ENCODE data around the gene PRKG1. TPM values are rescaled to one million over a fixed set of nuclear protein-coding genes. Genes with fewer than 3 reads are reported as not detected.

PRKG1 gene
- total RNA-seq, 1 donor from 2014 or later, result 4.6 TPM

DNA sequence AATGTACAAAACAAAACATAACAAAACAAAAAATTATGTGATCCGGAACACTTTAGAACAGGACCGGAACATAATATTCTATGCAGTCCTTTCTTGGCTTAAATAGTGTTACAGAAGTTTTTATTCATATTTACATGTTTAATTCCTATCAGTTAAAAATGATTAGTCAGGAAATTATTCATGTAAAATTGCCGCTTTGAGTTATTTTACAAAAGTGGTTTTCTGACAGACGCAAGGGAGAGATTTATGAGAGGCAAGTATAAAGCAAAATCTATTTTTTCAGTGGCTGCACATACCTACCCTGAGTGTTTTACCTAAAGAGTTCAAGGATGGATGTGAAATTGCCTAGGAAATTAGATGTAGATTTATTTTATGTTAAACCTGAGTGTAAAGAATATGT is 1009.1 kb downstream of the PRKG1 start:
- no peak overlapping the region for H3K27ac Mint-ChIP-seq
- H3K36me3 Mint-ChIP-seq (ENCODE audit: insufficient read depth), result no peaks in the 10 kb centered on the region
- TF ChIP-seq, protein P1, sequence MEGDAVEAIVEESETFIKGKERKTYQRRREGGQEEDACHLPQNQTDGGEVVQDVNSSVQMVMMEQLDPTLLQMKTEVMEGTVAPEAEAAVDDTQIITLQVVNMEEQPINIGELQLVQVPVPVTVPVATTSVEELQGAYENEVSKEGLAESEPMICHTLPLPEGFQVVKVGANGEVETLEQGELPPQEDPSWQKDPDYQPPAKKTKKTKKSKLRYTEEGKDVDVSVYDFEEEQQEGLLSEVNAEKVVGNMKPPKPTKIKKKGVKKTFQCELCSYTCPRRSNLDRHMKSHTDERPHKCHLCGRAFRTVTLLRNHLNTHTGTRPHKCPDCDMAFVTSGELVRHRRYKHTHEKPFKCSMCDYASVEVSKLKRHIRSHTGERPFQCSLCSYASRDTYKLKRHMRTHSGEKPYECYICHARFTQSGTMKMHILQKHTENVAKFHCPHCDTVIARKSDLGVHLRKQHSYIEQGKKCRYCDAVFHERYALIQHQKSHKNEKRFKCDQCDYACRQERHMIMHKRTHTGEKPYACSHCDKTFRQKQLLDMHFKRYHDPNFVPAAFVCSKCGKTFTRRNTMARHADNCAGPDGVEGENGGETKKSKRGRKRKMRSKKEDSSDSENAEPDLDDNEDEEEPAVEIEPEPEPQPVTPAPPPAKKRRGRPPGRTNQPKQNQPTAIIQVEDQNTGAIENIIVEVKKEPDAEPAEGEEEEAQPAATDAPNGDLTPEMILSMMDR (IDR thresholded peaks at IDR 0.05; ENCODE audit: unreplicated experiment), result no peak
- H3K27me3 Mint-ChIP-seq, result no peaks in the 10 kb centered on the region
- H3K4me1 Mint-ChIP-seq (ENCODE audit: low read depth), result no peaks in the 10 kb centered on the region
- no peak for DNase-seq (ENCODE audit: low spot score, unreplicated experiment)
- H3K9me3 Mint-ChIP-seq (ENCODE audit: low read depth), result no peaks in the 10 kb centered on the region
- H3K4me3 Mint-ChIP-seq (ENCODE audit: low read depth), result no peak overlapping the region

DNA sequence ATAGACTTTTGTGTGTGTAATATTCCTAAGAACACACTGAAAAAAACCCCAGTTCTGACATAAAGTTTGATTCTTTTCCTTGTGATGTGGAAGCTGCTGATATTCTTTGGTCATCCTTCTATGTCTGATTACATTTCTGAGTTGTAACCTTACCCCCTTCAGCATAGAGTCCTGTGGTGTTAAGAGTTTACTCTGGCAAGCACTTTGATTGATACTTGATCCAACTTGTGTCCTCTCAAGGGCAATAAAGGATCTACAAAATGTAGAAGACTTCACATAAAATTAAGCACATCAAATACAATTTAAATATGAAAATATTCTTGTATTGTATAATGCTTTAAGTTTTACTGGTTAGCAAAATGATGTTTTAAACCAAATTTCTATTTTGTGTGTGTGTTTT is 1018.1 kb downstream of the PRKG1 start:
- H3K27me3 Mint-ChIP-seq, result no peaks in the 10 kb centered on the region
- H3K4me3 Mint-ChIP-seq (ENCODE audit: low read depth), result no peak overlapping the region
- TF ChIP-seq, protein P1 (IDR thresholded peaks at IDR 0.05; ENCODE audit: unreplicated experiment), result no peak
- DNase-seq (ENCODE audit: low spot score, unreplicated experiment), result no peak
- peaks cover 4% of the 10 kb centered on the region for H3K9me3 Mint-ChIP-seq (ENCODE audit: low read depth)
- H3K36me3 Mint-ChIP-seq (ENCODE audit: insufficient read depth), result no peaks in the 10 kb centered on the region
- peaks cover 4% of the 10 kb centered on the region for H3K4me1 Mint-ChIP-seq (ENCODE audit: low read depth)
- H3K27ac Mint-ChIP-seq, result no peak overlapping the region

DNA sequence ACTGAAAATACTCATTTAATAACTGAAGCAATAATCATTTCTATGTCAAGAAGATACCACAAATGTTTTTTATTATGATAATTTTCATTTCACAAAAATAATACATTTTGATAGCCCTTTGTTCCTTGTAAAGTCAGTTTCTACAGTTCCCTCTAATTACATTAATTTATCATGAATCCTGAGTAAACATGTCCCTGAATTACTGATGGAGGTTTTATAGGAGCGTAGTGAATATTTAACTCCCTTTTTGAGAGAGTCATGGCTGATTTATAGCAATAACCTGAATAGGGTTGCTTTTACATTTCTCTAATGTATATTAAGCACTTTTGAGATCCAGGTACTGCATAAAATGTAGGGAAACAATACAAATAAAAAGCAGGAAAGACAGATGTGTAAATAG is 1023.8 kb downstream of the PRKG1 start:
- no peaks in the 10 kb centered on the region for H3K36me3 Mint-ChIP-seq (ENCODE audit: insufficient read depth)
- H3K27ac Mint-ChIP-seq, result peak overlapping the region; percentile 17
- no peak for DNase-seq (ENCODE audit: low spot score, unreplicated experiment)
- H3K9me3 Mint-ChIP-seq (ENCODE audit: low read depth), result no peaks in the 10 kb centered on the region
- H3K4me1 Mint-ChIP-seq (ENCODE audit: low read depth), result peaks cover 9% of the 10 kb centered on the region
- no peaks in the 10 kb centered on the region for H3K27me3 Mint-ChIP-seq
- TF ChIP-seq, protein P1 (IDR thresholded peaks at IDR 0.05; ENCODE audit: unreplicated experiment), result no peak
- H3K4me3 Mint-ChIP-seq (ENCODE audit: low read depth), result no peak overlapping the region

DNA sequence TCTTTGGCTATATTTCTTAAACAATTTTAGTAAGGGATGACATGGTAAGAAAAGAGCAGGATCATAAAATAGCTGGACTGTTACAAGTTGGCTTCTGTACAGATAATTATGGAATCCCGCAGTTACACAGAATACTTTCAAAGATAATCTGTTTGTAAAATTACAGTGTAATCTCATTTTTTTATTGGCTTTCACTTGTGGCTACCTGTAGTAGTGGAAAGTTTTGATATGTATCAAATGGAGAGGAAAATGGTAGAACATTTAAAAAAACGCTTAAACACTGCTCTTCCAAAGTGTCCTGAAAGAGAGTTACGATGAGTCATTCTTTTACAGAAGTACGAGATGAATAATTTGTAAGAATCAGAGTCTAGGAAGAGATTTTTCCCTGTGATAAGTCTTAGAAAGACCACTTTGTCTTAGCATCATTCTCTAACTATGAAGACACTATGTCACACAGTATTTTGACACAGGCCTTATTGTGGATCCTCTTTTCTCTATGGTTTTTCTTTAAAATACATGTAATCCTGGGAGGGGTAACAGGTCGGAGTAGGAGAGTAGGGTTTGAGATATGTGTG is 1024.8 kb downstream of the PRKG1 start:
- Mint-ChIP-seq H3K4me3 (ENCODE audit: low read depth) (no peak overlapping the region), H3K27me3 (no peaks in the 10 kb centered on the region), H3K36me3 (ENCODE audit: insufficient read depth) (no peaks in the 10 kb centered on the region), H3K4me1 (ENCODE audit: low read depth) (peaks cover 9% of the 10 kb centered on the region), H3K9me3 (ENCODE audit: low read depth) (no peaks in the 10 kb centered on the region), H3K27ac (no peak overlapping the region)
- TF ChIP-seq, protein P1 (IDR thresholded peaks at IDR 0.05; ENCODE audit: unreplicated experiment), result no peak
- DNase-seq (ENCODE audit: low spot score, unreplicated experiment), result no peak

DNA sequence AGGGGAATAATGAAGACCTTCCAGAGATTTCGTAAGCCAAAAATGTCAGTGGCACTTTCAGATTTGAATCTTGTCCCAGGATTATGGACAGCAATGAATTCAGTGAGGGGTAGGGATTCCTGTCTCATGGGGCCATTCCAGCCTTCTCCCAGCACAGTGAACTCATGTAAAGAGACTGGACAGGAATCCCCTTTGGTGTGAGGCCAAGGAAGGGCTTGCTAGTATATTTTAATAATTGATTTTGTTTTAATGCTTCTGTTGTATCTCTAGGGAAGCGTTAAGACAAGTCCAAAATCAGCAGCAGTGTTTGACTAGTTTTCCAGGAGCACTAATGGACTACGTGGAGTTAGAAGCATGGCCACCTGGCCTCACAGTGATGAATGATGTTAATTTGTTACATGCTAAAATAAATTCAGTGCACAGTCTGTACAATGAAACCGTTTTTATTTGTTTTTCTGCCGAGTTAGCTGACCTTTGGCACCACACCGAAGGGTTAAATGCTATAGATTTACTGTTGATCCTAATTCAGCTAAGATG is 1025.8 kb downstream of the PRKG1 start:
- no peak overlapping the region for H3K27ac Mint-ChIP-seq
- H3K4me3 Mint-ChIP-seq (ENCODE audit: low read depth), result no peak overlapping the region
- no peaks in the 10 kb centered on the region for H3K9me3 Mint-ChIP-seq (ENCODE audit: low read depth)
- peaks cover 7% of the 10 kb centered on the region for H3K4me1 Mint-ChIP-seq (ENCODE audit: low read depth)
- TF ChIP-seq, protein P1 (IDR thresholded peaks at IDR 0.05; ENCODE audit: unreplicated experiment), result no peak
- no peaks in the 10 kb centered on the region for H3K27me3 Mint-ChIP-seq
- H3K36me3 Mint-ChIP-seq (ENCODE audit: insufficient read depth), result no peaks in the 10 kb centered on the region
- no peak for DNase-seq (ENCODE audit: low spot score, unreplicated experiment)

Data from progenitor cell of endocrine pancreas (in vitro differentiated cells).